Adipocyte (in vitro differentiated cells): ENCODE measurements around the gene OR5H15.
"Not testable (repeated sequence)": the region's sequence is repeated elsewhere in the genome, so short reads cannot be mapped to it uniquely, and the experiment has no call there.

Experiments used
- DNase-seq: peaks from one replicate; pipeline ENCODE4 v3.0.0-alpha.2; 2015; ENCODE audit warnings: low read depth
- H3K27me3 ChIP-seq: replicated peaks from 2 replicates; pipeline ENCODE4 v1.7.0; 2013; ENCODE audit warnings: mild to moderate bottlenecking, low read length, moderate library complexity; ENCODE audit not compliant: control insufficient read depth, insufficient read depth
- H3K36me3 ChIP-seq: 2 replicates; pipeline ENCODE4 v1.7.0; 2013; ENCODE audit warnings: low read length, mild to moderate bottlenecking, moderate library complexity; ENCODE audit not compliant: control insufficient read depth, insufficient read depth, severe bottlenecking
- H3K4me1 ChIP-seq: 2 replicates; pipeline ENCODE4 v1.7.0; 2013; ENCODE audit warnings: mild to moderate bottlenecking, low read length, moderate library complexity; ENCODE audit not compliant: control insufficient read depth, insufficient read depth
- H3K4me3 ChIP-seq: 2 replicates; pipeline ENCODE4 v1.7.0; 2013; ENCODE audit warnings: mild to moderate bottlenecking, low read length, moderate library complexity
- H3K9ac ChIP-seq: 2 replicates; pipeline ENCODE4 v1.7.0; 2013; ENCODE audit warnings: mild to moderate bottlenecking, low read length, moderate library complexity
- H3K9me3 ChIP-seq: 2 replicates; pipeline ENCODE4 v1.7.0; 2013; ENCODE audit warnings: mild to moderate bottlenecking, low read length, moderate library complexity; ENCODE audit not compliant: control insufficient read depth

Gene OR5H15

DNA sequence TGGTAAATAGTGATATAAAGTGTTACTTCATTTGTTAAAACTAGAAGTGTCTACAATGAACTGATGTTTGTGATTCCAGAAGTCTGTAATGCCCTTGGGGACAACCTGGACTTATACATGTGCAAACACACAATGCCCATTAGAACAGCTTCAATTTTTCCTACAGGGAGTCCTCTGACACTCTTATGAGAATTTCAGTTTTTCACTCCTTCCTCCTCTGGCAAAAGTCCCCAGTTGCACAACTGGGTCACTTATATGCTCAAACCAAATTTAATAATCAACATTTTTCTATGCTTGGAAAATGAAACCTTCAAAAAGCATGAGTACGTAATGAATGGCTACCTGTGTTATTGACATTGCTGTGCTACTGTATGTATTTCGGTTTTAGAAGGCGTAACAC lies at the start of gene OR5H15:
TSS of gene OR5H15 (plus strand) at position 301 of the 400 bp plus-strand sequence. CDS start 2,004 bp downstream, outside the sequence.
- Histone ChIP-seq H3K36me3 (no peaks in the 10 kb centered on the region), H3K9ac (no peak within 1 kb of the TSS), H3K27me3 (no peaks in the 10 kb centered on the region), H3K4me1 (no peaks in the 10 kb centered on the region), H3K4me3 (no peak within 1 kb of the TSS), H3K9me3 (no peaks in the 10 kb centered on the region)
- DNase-seq, result no peak

DNA sequence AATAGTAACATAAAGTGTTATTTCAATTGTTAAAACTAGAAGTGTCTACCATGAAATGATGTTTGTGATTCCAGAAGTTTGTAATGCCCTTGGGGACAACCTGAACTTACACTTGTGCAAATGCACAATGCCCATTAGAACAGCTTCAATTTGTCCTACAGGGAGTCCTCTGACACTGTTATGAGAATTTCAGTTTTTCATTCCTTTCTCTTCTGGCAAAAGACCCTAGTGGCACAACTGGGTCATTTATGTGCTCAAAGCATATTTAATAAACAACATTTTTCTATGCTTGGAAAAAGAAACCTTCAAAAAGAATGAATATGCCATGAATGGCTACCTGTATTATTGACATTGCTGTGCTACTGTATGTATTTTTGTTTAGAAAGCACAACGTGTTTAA lies 36.1 kb upstream of the OR5H15 start, which contains the start of gene OR5H1:
TSS of gene OR5H1 (plus strand) at position 301 of the 400 bp plus-strand sequence. CDS start 1,977 bp downstream, outside the sequence.
- Histone ChIP-seq H3K9me3 (no peaks in the 10 kb centered on the region), H3K36me3 (no peaks in the 10 kb centered on the region), H3K4me1 (no peaks in the 10 kb centered on the region), H3K4me3 (no peak within 1 kb of the TSS), H3K9ac (no peak within 1 kb of the TSS), H3K27me3 (no peaks in the 10 kb centered on the region)
- no peak for DNase-seq

DNA sequence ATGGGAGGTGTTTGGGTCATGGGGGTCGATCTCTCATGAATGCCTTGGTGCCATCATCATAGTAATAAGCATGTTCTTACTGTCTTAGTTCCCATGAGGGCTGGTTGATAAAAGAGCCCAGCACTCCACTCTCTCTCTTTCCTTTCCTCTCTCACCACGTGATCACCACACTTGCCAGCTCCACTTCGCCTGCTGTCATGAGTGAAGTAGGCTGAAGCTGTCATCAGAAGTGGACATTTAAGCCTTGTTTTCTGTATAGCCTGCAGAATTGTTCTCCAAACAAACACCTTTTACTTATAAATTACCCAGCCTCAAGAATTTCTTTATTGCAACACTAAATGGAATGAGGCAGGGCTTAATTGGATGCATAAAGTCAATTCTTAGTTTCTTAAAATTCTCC lies 29.9 kb upstream of the OR5H15 start:
- no peak for DNase-seq
- Histone ChIP-seq H3K9me3 (no peaks in the 10 kb centered on the region), H3K4me1 (no peaks in the 10 kb centered on the region)

DNA sequence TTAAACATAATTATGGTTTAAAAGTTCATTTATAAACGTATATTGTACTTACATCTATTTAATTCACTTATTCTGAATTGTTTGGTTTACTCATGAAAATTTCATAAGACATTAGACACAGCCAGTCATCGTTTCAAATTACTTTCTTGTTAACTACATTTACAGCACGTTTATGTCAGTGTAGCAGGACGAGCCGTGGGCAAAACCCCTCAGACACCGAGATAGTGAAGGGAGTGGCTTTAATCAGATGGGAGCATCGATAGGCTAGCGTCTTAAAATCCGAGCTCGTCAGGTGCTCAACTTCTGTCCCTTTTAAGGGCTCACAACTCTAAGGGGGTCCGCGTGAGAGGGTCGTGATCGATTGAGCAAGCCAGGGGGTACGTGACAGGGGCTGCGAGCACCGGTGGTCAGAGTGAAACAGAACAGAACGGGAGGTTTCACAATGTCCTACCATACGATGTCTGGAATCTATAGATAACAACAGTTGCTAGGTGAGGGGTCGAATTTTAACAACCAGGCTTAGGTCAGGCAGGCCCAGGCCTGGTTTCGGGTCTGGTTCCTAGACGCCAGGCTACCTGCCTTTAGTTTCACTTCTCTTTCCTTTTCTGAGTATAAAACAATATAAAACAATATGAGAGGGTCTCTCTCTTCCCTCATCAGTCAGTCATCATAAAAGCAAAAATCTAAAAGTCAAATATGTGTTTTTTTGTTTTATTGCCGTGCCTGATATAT lies 28.5 kb upstream of the OR5H15 start:
- H3K9me3 ChIP-seq, H3K27me3 ChIP-seq, H3K9ac ChIP-seq, H3K4me3 ChIP-seq, H3K4me1 ChIP-seq, DNase-seq, H3K36me3 ChIP-seq: not testable (repeated sequence)

More for the DNA sequence above, 29.9 kb upstream of the OR5H15 start:
- H3K36me3 ChIP-seq, result no peaks in the 10 kb centered on the region
- H3K27me3 ChIP-seq, result no peaks in the 10 kb centered on the region
- no peak overlapping the region for H3K4me3 ChIP-seq
- H3K9ac ChIP-seq, result no peak overlapping the region

DNA sequence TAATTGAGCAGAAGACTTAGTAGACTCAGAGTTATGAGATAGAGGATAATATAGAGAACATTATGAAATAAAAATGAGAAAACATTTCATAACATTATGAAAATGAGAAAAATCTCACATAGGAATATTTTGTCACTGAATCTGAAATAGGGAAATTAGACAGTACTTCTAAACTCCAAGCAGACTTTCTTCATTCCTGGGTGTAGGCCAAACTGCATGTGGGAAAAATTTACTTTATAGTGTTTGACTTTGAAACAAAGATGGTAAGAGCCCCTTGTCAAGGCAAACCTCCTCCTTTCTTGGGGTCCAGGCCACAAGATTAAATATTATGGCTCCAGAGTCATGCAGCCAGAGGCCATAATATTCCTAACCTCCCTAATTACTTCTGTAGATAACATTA lies 26.0 kb upstream of the OR5H15 start:
- H3K27me3 ChIP-seq, result no peaks in the 10 kb centered on the region
- no peak overlapping the region for H3K9ac ChIP-seq
- H3K9me3 ChIP-seq, result no peaks in the 10 kb centered on the region
- no peak overlapping the region for H3K4me3 ChIP-seq
- H3K4me1 ChIP-seq, result no peaks in the 10 kb centered on the region
- no peaks in the 10 kb centered on the region for H3K36me3 ChIP-seq
- DNase-seq, result no peak

DNA sequence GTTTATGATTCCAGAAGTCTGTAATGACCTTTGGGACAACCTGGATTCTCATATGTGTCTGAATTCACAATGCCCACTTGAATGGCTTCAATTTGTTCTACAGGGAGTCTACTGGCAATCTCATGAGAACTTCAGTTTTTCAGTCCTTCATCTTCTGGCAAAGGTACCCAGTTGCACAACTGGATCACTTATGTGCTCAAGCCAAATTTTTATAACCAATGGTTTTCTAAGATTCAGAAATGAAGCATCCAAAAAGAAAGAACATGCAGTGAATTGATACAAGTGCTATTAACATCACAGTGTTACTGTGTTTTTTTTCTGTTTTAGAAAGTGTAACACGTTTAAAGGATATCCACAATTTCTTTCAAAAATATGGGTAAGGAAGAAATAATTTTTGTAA lies 19.3 kb upstream of the OR5H15 start, which contains the start of gene OR5H14:
TSS of gene OR5H14 (plus strand) at position 301 of the 400 bp plus-strand sequence. CDS start 1,907 bp downstream, outside the sequence.
- no peak within 1 kb of the TSS for H3K9ac ChIP-seq
- no peaks in the 10 kb centered on the region for H3K9me3 ChIP-seq
- no peaks in the 10 kb centered on the region for H3K4me1 ChIP-seq
- H3K4me3 ChIP-seq, result no peak within 1 kb of the TSS
- DNase-seq, result no peak
- H3K27me3 ChIP-seq, result no peaks in the 10 kb centered on the region
- H3K36me3 ChIP-seq, result no peaks in the 10 kb centered on the region

DNA sequence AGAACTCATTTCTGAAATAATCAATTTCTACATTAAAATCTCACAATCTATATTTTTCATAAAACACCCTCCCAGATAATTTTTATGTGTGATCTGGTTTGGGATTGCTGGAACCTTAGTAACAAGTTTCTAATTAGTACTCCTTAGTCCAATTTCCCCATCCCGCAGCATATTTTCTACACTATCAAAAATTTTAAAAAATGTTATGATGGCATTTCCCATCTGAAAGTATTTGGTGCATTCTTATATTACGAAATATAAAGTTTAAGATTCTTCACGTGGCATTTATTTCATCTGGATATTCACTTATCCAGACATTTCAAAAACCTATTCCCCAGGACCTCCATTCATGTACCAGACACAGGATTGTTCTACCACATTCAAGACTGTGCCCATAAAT lies 17.7 kb upstream of the OR5H15 start:
- Histone ChIP-seq H3K4me1 (no peaks in the 10 kb centered on the region), H3K9me3 (no peaks in the 10 kb centered on the region), H3K36me3 (no peaks in the 10 kb centered on the region), H3K27me3 (no peaks in the 10 kb centered on the region), H3K9ac (no peak overlapping the region), H3K4me3 (no peak overlapping the region)
- DNase-seq, result no peak

DNA sequence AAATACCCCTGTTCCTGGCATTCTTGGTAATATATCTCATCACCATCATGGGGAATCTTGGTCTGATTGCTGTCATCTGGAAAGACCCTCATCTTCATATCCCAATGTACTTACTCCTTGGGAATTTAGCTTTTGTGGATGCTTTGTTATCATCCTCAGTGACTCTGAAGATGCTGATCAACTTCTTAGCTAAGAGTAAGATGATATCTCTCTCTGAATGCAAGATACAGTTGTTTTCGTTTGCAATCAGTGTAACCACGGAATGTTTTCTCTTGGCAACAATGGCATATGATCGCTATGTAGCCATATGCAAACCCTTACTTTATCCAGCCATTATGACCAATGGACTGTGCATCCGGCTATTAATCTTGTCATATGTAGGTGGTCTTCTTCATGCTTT lies 17.0 kb upstream of the OR5H15 start:
- H3K27me3 ChIP-seq, H3K9me3 ChIP-seq, H3K9ac ChIP-seq, H3K4me1 ChIP-seq, H3K4me3 ChIP-seq, H3K36me3 ChIP-seq, DNase-seq: not testable (repeated sequence)

DNA sequence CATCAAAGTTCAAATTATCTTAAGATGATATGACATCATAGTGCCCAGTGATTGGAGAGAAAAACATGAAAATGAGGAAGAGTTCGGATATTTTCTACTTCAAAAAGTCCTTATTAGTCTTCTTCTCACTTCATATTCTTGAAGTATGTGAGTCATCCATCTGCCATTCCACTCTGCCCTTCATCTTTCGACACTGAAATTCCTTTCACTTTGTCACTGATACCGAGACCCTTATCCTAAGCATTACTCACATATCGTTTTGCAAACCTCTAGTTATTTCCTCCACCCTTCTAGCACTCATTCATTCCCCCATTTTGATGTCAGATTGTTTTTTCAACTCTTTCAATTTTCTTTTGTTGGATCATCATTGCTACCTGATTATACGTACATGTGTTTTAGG lies 15.3 kb upstream of the OR5H15 start:
- no peaks in the 10 kb centered on the region for H3K36me3 ChIP-seq
- no peak for DNase-seq
- H3K27me3 ChIP-seq, result no peaks in the 10 kb centered on the region
- no peaks in the 10 kb centered on the region for H3K9me3 ChIP-seq
- no peak overlapping the region for H3K4me3 ChIP-seq
- no peak overlapping the region for H3K9ac ChIP-seq
- H3K4me1 ChIP-seq, result no peaks in the 10 kb centered on the region

DNA sequence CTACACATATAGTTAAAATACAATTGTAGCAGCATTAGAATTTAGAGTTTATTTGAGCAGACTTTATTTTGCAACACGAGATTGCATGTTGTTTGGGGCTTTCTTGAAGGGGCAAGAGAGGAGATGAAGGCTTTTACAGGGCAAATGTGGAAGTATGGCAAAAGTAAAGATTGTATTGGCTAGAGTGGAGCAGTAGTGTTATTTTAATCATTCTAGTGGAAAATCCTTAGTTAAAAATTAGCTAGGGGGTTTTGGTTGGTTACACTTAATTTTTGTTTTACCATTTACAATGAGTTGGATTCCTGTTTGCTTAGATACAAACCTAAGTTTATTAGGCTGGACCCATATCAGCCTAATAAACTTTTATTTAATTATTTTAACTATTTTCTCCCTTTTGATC lies 4.6 kb downstream of the OR5H15 start:
- no peaks in the 10 kb centered on the region for H3K36me3 ChIP-seq
- H3K4me1 ChIP-seq, result no peaks in the 10 kb centered on the region
- no peak overlapping the region for H3K9ac ChIP-seq
- H3K9me3 ChIP-seq, result no peaks in the 10 kb centered on the region
- H3K4me3 ChIP-seq, result no peak overlapping the region
- H3K27me3 ChIP-seq, result no peaks in the 10 kb centered on the region
- DNase-seq, result no peak

DNA sequence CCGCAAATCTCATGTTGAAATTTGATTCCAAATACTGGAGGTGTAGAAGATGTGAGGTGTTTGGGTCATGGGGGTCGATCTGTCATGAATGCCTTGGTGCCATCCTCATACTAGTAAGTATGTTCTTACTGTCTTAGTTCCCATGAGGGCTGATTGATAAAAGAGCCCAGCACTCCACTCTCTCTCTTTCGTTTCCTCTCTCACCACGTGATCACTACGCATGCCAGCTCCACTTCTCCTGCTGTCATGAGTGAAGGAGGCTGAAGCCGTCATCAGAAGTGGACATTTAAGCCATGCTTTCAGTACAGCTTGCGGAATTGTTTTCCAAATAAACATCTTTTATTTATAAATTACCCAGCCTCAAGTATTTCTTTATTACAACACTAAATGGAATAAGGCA lies 6.1 kb downstream of the OR5H15 start:
- H3K36me3 ChIP-seq, result no peaks in the 10 kb centered on the region
- H3K27me3 ChIP-seq, result no peaks in the 10 kb centered on the region
- H3K9ac ChIP-seq, result no peak overlapping the region
- DNase-seq, result no peak
- H3K4me1 ChIP-seq, result no peaks in the 10 kb centered on the region
- H3K4me3 ChIP-seq, result no peak overlapping the region
- H3K9me3 ChIP-seq, result no peaks in the 10 kb centered on the region
